ENCODE data around the gene RIPK4.

RIPK4 gene

DNA sequence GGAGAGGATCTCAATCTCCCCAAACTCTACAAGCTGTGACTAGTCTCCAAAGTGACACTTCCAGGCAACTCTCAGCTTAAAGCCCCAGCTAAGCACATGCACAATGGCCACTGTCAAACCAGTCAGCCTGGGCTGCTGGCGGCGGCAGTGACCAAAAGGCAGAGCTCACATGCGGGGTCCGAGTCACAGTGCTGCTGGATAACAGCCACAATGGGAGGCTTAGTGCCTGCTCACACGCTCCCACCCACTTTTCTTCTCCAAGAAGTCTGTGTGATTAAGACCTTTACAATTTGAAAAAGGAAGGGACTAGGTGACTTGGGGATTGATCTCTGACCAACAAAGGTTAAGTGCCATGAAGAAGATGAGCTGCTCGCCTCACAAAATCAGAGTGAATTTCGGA is 16.8 kb downstream of the RIPK4 start:
- Mint-ChIP-seq H3K9me3 (no peaks in the 10 kb centered on the region), H3K36me3 (ENCODE audit: insufficient read depth) (no peaks in the 10 kb centered on the region), H3K27ac (no peak overlapping the region), H3K4me3 (no peak overlapping the region), H3K27me3 (peaks cover 12 to 58% of the 10 kb centered on the region in 2 donors), H3K4me1 (ENCODE audit: low read depth in 2 of 2) (no peaks in the 10 kb centered on the region)
- no peak for ATAC-seq (replicated peaks)
- DNase-seq = no peak

DNA sequence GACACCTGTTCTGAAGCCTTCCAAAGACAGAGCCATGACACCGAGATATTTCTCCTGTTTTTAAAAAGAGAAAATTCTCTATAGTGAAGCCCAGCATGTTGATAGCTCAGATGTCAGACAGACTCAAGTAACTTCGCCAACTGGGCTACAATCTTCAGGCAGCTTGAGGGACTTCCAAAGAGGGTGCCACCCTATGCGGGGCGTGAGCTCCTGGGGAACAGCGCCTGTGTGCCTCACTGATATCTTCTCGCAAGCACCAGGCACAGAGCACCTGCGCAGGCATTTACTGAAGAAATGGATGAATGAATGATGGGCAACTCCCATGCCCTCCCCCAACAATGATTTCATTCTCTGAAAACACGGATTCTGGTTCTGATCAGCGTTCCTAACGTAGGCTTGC is 17.6 kb downstream of the RIPK4 start:
- Mint-ChIP-seq H3K4me3 (no peak overlapping the region), H3K36me3 (ENCODE audit: insufficient read depth) (peaks cover 2% of the 10 kb centered on the region), H3K4me1 (ENCODE audit: low read depth in 2 of 2) (no peaks in the 10 kb centered on the region), H3K27me3 (peaks cover 14 to 65% of the 10 kb centered on the region in 2 donors), H3K9me3 (no peaks in the 10 kb centered on the region), H3K27ac (no peak overlapping the region)
- ATAC-seq (replicated peaks) = no peak
- no peak for DNase-seq

DNA sequence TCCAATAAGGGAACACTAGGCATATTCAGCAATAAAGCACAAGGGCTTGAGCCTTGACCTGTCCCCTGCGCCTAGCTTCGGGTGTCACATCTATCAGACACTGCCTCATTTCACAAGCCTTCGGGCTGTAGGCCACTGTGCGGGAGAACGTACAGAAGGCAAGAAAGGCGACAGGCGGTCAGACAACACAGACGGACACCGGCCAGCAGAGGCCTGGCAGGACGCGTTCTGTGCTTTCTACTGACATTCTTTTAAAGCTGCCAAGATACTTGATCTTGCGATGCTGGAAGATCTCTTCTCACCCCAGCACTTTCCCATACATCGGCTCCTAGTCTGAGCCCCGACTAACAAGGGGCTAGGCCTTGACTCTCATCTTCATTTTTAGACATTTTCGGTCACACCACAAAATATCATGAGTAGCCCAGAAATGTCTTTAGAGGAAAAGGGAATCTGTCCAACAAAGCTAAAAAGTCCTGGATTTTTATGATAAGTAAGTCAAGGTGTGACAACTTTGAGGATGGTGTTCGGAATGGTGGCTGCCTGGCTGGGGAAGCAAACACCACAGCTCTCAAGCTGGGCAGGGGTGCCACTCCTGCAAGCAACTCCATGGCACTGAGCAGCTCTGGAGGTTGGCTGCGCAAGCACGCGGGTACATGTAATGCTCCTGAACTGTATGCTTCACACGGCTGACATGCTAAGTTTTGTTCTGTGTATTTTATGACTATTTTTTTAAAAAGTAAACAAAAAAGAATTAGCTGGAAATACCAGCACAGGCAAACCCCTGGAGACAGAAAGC is 18.7 kb downstream of the RIPK4 start:
- ATAC-seq (replicated peaks) (no peak), DNase-seq (no peak)
- Mint-ChIP-seq H3K36me3 (ENCODE audit: insufficient read depth) (peaks cover 3% of the 10 kb centered on the region), H3K4me3 (no peak overlapping the region), H3K9me3 (no peaks in the 10 kb centered on the region), H3K27ac (no peak overlapping the region), H3K4me1 (ENCODE audit: low read depth in 2 of 2) (no peaks in the 10 kb centered on the region), H3K27me3 (peaks cover 19 to 69% of the 10 kb centered on the region in 2 donors)

DNA sequence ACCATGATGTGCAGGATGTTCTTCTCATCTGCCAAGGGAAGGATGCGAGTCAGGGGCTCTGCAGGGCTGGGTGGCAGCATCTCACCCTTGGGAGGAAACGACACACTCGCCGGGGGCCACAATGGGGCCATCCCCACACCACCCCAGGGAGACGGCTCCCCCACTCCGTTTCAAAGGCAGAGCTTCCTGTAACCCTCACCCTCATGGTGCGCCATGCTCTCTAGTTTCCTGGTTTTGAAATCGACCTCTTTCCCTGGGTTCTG is 20.2 kb downstream of the RIPK4 start:
- no peak for DNase-seq
- peaks cover 25 to 63% of the 10 kb centered on the region in 2 donors for H3K27me3 Mint-ChIP-seq
- H3K4me1 Mint-ChIP-seq (ENCODE audit: low read depth in 2 of 2) = no peaks in the 10 kb centered on the region
- H3K4me3 Mint-ChIP-seq = no peak overlapping the region
- no peaks in the 10 kb centered on the region for H3K9me3 Mint-ChIP-seq
- no peak overlapping the region for H3K27ac Mint-ChIP-seq
- ATAC-seq (replicated peaks) = no peak
- peaks cover 3% of the 10 kb centered on the region for H3K36me3 Mint-ChIP-seq (ENCODE audit: insufficient read depth)

DNA sequence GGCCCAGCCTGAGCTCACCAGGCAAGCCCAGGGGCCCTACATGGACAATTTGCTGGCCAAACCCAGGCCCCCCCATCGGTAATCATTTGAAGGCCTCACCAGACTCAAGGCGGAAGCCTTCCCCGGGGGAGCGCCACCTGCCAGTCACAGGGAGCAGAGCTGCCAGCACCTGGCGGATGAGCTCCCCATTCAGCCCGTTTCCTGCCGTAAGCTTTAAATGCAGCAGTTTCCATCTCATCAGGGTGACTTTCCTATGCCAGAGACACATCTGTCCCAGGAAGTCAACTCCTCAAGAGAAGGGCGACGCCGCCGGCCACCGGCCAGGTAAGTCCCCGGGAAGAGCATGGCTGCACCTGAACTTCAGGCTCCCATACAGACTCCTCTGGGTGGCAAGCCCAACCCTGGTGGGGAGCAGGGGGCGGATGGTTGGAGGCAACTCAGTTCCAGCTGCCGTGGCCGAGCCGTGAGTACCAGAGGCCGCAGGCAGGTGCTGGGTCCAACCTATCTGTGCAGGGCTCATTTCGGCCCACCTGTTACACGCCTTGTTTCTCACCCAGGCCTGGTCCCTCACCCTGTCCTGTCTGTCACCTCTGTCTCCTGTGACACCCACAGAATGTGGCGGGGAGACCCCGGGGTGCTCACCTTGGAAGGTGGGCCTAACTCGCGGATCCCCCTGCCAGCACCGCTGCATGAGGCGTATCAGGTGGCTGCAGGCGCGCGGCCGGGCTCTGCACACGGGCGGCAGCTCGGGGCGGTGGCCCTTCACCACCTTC is 20.7 kb downstream of the RIPK4 start:
- H3K4me1 Mint-ChIP-seq (ENCODE audit: low read depth in 2 of 2) = no peaks in the 10 kb centered on the region
- H3K27ac Mint-ChIP-seq = no peak overlapping the region
- H3K36me3 Mint-ChIP-seq (ENCODE audit: insufficient read depth) = peaks cover 3% of the 10 kb centered on the region
- H3K27me3 Mint-ChIP-seq = peaks cover 25 to 58% of the 10 kb centered on the region in 2 donors
- H3K4me3 Mint-ChIP-seq = no peak overlapping the region
- no peak for ATAC-seq (replicated peaks)
- no peak for DNase-seq
- no peaks in the 10 kb centered on the region for H3K9me3 Mint-ChIP-seq

DNA sequence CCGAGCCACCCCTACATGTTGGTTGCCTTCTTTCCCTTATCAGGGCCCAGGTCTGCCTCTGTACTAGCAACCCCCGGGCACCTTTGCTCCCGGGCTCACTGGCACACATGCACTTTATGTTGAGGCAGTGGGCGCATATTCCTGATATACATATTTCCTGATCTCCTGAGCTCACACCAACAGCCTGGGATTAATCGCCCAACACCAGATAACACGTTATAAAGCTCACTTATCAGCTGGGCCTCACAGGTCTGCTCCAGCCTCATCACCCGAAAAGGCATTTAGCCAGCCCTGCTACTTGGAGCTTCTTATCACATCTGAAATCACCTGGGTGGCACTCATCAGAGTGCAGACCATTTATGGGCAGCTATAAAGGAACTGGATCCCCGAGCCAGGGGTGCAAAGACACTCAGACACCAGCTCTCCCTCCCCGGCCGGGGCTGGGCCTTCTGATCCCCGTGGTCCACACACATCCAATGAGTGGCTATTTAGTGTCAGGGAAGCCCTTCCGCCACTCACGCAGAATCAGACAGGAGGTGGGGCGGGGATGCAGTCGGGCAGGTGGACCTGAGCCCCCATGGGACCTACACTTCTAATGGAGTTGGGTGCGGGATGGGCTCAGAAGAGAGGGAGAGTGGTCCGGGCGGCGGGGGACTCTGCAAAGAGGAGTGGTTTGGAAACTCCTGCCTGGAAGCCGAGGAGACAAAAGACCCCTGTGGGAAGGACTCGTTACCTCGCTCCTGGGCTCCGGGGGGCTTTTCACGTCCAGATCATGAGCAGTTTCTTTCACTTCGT is 21.6 kb downstream of the RIPK4 start:
- H3K9me3 Mint-ChIP-seq = no peaks in the 10 kb centered on the region
- no peak overlapping the region for H3K27ac Mint-ChIP-seq
- no peaks in the 10 kb centered on the region for H3K4me1 Mint-ChIP-seq (ENCODE audit: low read depth in 2 of 2)
- DNase-seq (no peak), ATAC-seq (replicated peaks) (no peak)
- no peak overlapping the region for H3K4me3 Mint-ChIP-seq
- H3K36me3 Mint-ChIP-seq (ENCODE audit: insufficient read depth) = peaks cover 3% of the 10 kb centered on the region
- H3K27me3 Mint-ChIP-seq = peaks cover 25 to 55% of the 10 kb centered on the region in 2 donors

DNA sequence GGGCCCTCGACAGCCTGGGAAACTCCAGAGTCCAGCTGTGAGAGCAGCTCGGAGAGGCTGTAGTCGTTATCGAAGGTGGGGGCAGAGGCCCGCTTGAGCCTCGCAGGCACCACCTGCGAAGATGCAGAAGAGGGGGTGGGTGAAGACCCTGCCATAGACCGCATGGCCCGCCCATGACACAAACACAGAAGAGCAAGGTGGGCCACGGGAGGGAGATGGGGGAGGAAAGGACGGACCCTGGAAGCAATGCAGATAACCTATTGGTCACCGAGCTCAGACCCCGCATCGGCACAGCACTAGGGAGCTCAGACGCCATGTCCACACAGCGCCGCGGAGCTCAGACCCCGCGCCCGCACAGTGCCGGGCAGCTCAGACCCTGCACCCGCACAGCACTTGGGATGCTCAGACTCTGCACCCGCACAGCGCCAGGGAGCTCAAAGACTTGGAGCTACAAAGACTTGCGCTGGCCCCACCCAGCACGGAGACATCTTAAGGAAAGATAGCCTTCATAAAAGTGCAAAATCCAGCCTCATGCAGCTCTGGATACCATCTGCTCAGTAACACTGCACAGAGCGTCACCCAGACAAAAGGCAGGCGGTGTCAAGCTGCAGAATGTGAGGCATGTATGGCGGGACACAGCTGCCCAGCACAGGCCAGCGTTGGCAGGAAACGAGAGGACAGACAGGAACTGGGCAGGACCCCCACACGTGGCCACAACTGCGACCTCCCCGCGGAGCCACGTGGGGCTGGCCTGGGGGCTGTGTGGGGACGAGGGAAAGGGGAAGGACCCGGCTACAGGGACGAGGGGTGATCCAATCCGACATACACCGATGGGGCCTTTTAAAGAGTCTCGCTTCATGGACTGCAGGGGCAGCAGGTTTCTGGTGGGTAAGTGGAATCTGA is 22.6 kb downstream of the RIPK4 start:
- ATAC-seq (replicated peaks) (no peak), DNase-seq (no peak)
- H3K27ac Mint-ChIP-seq = no peak overlapping the region
- H3K4me1 Mint-ChIP-seq (ENCODE audit: low read depth in 2 of 2) = no peaks in the 10 kb centered on the region
- H3K4me3 Mint-ChIP-seq = no peak overlapping the region
- peaks cover 3% of the 10 kb centered on the region for H3K36me3 Mint-ChIP-seq (ENCODE audit: insufficient read depth)
- H3K9me3 Mint-ChIP-seq = no peaks in the 10 kb centered on the region
- H3K27me3 Mint-ChIP-seq = peaks cover 25 to 61% of the 10 kb centered on the region in 2 donors

DNA sequence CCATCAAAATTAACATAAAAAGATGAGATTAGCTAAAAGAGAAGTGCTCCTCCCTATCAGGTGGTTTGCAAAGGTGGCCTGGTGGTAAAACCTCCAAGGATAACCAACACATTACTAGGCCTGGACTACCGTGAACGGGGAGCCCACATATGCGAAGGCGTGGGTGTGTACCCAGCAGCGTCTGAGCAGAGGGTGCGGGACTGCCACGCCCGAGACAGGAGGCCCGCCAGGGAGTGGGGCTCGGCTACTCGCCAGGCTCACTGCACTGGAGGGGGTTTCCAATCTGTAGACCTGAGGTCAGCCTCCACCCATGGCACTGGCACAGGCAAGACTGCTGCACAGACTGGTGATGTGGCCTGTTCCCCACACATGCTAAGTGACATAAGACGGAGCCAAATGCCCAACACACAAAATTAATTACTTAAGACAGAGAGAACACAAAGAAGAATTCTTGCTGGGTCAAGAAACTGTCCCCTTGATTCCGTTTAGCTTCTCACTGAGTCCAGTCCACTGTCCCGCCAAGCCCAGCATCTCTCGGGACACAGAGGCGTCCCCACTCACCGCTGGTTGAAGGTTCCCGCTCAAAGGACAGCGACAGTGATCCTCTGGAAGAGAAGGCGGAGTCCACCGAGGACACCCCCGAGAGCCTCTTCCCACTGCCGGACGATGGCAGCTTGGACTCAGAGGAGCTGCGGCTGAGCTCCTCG is 23.4 kb downstream of the RIPK4 start:
- Mint-ChIP-seq H3K27me3 (peaks cover 25 to 68% of the 10 kb centered on the region in 2 donors), H3K4me3 (no peak overlapping the region), H3K9me3 (no peaks in the 10 kb centered on the region), H3K27ac (no peak overlapping the region), H3K4me1 (ENCODE audit: low read depth in 2 of 2) (no peaks in the 10 kb centered on the region), H3K36me3 (ENCODE audit: insufficient read depth) (peaks cover 3% of the 10 kb centered on the region)
- DNase-seq = no peak
- ATAC-seq (replicated peaks) = no peak

DNA sequence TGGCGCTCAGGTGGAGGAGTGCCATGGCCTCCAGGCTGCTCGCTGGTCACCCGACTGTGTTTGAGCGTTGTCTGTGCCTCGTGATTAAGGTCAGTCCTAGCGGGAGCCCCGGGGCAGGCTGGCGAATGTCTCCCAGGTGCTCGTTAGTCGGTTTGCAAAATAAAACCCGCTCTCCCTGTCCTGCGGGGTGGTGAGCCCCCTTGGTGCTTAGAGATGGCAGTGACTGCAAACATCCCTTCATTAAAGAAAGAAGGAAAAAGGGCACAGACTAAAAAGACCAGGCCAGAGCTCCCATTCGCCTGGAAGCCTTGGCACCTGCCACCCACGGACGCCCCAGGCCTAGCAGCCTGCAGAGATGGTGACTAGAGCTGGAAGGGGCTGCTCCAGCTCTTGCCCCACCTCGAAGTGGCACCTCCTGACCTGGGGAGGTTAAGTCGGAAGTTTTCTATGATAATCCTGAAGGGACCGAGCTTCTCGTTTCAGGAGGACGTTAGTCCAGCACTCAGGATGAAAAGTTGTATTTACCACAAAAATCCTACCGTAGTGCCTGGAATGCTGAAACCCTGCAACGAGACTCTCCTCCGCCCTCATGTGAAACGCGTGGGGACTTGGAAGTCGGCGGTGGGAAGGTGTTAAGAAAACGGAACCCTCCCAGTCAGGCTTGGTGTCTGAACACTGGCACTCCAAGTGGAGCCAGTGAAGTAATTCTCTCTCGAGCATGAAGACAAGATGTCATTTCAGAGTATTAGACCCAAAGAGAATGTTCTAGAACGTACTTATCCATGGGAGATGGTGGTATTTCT is 24.6 kb downstream of the RIPK4 start:
- peaks cover 3% of the 10 kb centered on the region for H3K36me3 Mint-ChIP-seq (ENCODE audit: insufficient read depth)
- no peak for DNase-seq
- no peaks in the 10 kb centered on the region for H3K9me3 Mint-ChIP-seq
- no peak overlapping the region for H3K4me3 Mint-ChIP-seq
- no peaks in the 10 kb centered on the region for H3K4me1 Mint-ChIP-seq (ENCODE audit: low read depth in 2 of 2)
- H3K27me3 Mint-ChIP-seq = peaks cover 25 to 71% of the 10 kb centered on the region in 2 donors
- no peak overlapping the region for H3K27ac Mint-ChIP-seq
- ATAC-seq (replicated peaks) = no peak

DNA sequence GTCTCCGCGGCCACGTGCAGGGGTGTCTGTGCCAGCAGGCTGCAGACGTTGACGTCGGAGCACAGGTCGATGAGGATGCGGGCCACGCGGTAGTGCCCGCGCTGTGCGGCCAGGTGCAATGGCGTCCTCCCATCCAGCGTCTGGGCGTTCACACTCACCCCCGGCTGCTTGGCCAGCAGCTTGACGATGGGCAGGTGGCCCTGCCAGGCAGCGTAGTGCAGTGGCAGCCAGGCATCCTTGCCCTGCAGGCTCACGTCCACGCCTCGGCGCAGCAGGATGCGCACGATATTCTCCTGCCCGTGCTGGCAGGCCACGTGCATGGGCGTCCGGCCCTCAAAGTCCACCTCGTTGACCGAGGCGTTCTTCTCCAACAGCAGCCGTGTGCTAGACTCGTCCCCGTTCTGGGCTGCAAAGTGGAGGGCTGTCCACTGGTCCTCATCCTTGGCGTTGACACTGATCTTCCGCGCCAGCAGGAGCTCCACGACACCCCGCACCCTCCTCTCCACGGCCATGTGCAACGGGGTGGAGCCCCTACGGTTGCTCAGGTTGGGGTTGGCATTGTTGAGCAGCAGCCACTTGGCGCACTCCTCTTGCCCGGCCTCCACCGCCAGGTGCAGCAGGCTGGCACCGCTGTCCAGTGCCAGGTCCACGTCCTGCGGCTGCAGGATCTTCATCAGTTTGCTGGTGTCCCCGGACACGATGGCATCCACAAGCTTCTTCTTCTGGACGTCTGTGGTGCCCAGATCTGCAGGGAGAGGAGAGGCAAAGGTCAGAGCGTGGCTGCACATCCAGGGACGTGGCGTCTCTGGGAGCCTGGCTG is 25.4 kb downstream of the RIPK4 start:
- H3K9me3 Mint-ChIP-seq = no peaks in the 10 kb centered on the region
- H3K4me1 Mint-ChIP-seq (ENCODE audit: low read depth in 2 of 2) = no peaks in the 10 kb centered on the region
- no peak overlapping the region for H3K4me3 Mint-ChIP-seq
- peaks cover 7% of the 10 kb centered on the region for H3K36me3 Mint-ChIP-seq (ENCODE audit: insufficient read depth)
- H3K27me3 Mint-ChIP-seq = peaks cover 26 to 71% of the 10 kb centered on the region in 2 donors
- no peak overlapping the region for H3K27ac Mint-ChIP-seq
- DNase-seq (no peak), ATAC-seq (replicated peaks) (no peak)

DNA sequence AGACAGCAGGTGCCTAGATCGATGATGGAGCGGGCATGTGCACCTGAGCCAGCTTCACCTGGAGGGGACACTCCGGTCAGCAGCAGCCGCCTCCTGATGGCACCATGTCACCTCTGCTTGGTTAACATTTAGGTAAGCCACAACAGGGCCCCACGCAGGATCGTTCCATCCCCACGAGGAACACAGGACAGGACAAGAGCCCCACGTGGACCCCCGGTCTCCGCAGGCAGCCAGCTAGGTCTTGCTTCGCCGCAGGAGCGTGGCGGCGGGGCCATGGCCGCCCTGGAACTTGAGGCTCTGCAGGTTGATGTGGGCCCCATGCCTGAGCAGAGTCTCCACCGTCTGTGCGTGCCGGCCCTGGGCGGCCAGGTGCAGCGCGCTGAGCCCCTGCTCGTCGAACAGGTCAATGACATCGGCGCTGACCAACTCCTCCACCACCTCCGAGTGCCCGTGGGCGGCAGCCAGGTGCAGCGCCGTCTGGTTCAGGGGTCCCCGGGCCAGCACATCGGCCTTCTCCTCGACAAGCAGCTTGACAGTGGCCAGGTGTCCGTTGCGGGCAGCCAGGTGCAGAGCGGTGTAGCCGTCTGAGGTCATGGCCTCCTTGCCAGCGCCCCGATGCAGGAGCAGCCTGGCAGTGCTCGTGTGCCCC is 26.1 kb downstream of the RIPK4 start:
- H3K9me3 Mint-ChIP-seq = no peaks in the 10 kb centered on the region
- DNase-seq = no peak
- peaks cover 32 to 74% of the 10 kb centered on the region in 2 donors for H3K27me3 Mint-ChIP-seq
- H3K27ac Mint-ChIP-seq = no peak overlapping the region
- H3K4me3 Mint-ChIP-seq = no peak overlapping the region
- ATAC-seq (replicated peaks) = no peak
- no peaks in the 10 kb centered on the region for H3K4me1 Mint-ChIP-seq (ENCODE audit: low read depth in 2 of 2)
- peaks cover 7% of the 10 kb centered on the region for H3K36me3 Mint-ChIP-seq (ENCODE audit: insufficient read depth)

Measured in effector memory CD8-positive, alpha-beta T cell (primary cell).